GM23338 (cell line): ENCODE data around the gene IL6ST.

Experiments used
- EZH2 ChIP-seq: fragments of 200-600 bp; sonication (generic); IDR thresholded peaks from one replicate; pipeline ENCODE4 v1.8.0; 2017; ENCODE audit warnings: antibody characterized with exemption, mild to moderate bottlenecking, low read depth; ENCODE audit not compliant: unreplicated experiment
- EZH2phosphoT487 ChIP-seq: fragments of 200-600 bp; sonication (generic); IDR thresholded peaks from one replicate; pipeline ENCODE4 v1.8.1; 2018; ENCODE audit warnings: antibody characterized with exemption; ENCODE audit not compliant: unreplicated experiment
- POLR2AphosphoS5 ChIP-seq: IDR thresholded peaks from 2 replicates; pipeline ENCODE4 v1.6.1; 2016; ENCODE audit warnings: antibody characterized with exemption, low read depth
- TF ChIP-seq, protein P1 (sequence below): IDR thresholded peaks from one replicate; pipeline ENCODE4 v1.6.1; 2018; ENCODE audit warnings: antibody characterized with exemption; ENCODE audit not compliant: unreplicated experiment
- TF ChIP-seq, protein P2 (sequence below), 2 experiments: fragments of 200-600 bp in 1 of 2; sonication (generic) in 1 of 2; conservative IDR thresholded peaks; 2 replicates each; pipeline versions ENCODE4 v1.5.1 to v1.6.1; 2016 to 2017; ENCODE audit warnings: antibody characterized with exemption in 2 of 2, low read depth in 2 of 2, mild to moderate bottlenecking in 2 of 2, moderate library complexity in 1 of 2
- TF ChIP-seq, protein P3 (sequence below): IDR thresholded peaks from 2 replicates; pipeline ENCODE4 v1.6.1; 2016; ENCODE audit warnings: antibody characterized with exemption

DNA sequence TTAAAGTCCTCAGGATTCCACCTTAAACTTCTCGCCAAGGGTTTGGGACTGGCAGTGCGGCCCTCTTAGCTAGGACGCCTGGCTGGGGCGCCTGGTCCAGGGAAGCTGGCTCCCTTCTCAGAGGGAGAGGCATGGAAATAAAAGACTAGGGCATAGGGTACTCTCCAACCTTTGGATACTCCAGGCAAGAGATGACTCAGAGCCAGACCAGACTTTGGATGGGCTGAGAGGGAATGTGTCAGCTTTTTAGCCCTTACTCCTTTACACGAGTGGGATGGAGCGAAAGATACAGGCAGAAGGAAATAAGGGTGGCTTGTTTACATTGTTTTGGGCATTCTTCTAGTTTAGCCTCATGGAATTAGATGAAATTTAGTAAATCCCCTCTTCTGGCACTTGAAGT, 95.4 kb downstream of the IL6ST start:
- TF ChIP-seq, protein P1, sequence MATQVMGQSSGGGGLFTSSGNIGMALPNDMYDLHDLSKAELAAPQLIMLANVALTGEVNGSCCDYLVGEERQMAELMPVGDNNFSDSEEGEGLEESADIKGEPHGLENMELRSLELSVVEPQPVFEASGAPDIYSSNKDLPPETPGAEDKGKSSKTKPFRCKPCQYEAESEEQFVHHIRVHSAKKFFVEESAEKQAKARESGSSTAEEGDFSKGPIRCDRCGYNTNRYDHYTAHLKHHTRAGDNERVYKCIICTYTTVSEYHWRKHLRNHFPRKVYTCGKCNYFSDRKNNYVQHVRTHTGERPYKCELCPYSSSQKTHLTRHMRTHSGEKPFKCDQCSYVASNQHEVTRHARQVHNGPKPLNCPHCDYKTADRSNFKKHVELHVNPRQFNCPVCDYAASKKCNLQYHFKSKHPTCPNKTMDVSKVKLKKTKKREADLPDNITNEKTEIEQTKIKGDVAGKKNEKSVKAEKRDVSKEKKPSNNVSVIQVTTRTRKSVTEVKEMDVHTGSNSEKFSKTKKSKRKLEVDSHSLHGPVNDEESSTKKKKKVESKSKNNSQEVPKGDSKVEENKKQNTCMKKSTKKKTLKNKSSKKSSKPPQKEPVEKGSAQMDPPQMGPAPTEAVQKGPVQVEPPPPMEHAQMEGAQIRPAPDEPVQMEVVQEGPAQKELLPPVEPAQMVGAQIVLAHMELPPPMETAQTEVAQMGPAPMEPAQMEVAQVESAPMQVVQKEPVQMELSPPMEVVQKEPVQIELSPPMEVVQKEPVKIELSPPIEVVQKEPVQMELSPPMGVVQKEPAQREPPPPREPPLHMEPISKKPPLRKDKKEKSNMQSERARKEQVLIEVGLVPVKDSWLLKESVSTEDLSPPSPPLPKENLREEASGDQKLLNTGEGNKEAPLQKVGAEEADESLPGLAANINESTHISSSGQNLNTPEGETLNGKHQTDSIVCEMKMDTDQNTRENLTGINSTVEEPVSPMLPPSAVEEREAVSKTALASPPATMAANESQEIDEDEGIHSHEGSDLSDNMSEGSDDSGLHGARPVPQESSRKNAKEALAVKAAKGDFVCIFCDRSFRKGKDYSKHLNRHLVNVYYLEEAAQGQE: no peak
- TF ChIP-seq, protein P2, sequence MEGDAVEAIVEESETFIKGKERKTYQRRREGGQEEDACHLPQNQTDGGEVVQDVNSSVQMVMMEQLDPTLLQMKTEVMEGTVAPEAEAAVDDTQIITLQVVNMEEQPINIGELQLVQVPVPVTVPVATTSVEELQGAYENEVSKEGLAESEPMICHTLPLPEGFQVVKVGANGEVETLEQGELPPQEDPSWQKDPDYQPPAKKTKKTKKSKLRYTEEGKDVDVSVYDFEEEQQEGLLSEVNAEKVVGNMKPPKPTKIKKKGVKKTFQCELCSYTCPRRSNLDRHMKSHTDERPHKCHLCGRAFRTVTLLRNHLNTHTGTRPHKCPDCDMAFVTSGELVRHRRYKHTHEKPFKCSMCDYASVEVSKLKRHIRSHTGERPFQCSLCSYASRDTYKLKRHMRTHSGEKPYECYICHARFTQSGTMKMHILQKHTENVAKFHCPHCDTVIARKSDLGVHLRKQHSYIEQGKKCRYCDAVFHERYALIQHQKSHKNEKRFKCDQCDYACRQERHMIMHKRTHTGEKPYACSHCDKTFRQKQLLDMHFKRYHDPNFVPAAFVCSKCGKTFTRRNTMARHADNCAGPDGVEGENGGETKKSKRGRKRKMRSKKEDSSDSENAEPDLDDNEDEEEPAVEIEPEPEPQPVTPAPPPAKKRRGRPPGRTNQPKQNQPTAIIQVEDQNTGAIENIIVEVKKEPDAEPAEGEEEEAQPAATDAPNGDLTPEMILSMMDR (conservative IDR thresholded peaks at IDR 0.05; ENCODE audit: low read depth in 2 of 2): no peak
- TF ChIP-seq POLR2AphosphoS5 (no peak), EZH2phosphoT487 (no peak), EZH2 (no peak)
- TF ChIP-seq, protein P3, sequence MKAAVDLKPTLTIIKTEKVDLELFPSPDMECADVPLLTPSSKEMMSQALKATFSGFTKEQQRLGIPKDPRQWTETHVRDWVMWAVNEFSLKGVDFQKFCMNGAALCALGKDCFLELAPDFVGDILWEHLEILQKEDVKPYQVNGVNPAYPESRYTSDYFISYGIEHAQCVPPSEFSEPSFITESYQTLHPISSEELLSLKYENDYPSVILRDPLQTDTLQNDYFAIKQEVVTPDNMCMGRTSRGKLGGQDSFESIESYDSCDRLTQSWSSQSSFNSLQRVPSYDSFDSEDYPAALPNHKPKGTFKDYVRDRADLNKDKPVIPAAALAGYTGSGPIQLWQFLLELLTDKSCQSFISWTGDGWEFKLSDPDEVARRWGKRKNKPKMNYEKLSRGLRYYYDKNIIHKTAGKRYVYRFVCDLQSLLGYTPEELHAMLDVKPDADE: no peak
